Neuron (in vitro differentiated cells): Measurements from ENCODE around the gene SELP.

Source experiments
- H2AFZ ChIP-seq: one replicate; pipeline ENCODE4 v1.6.1; 2013; ENCODE audit warnings: low read depth, mild to moderate bottlenecking, inconsistent platforms, low read length, moderate library complexity
- H3K27me3 ChIP-seq: one replicate; pipeline ENCODE4 v1.6.1; 2013; ENCODE audit warnings: low read length; ENCODE audit not compliant: insufficient read depth
- H3K36me3 ChIP-seq: one replicate; pipeline ENCODE4 v1.6.1; 2013; ENCODE audit warnings: low read length; ENCODE audit not compliant: insufficient read depth
- H3K4me1 ChIP-seq: one replicate; pipeline ENCODE4 v1.6.1; 2013; ENCODE audit warnings: low read length; ENCODE audit not compliant: insufficient read depth
- H3K4me3 ChIP-seq: 2 replicates; pipeline ENCODE4 v1.5.1; 2013; ENCODE audit warnings: mild to moderate bottlenecking, low read length, moderate library complexity
- H3K9me3 ChIP-seq: one replicate; pipeline ENCODE4 v1.6.1; 2013; ENCODE audit warnings: low read length

Gene SELP

DNA sequence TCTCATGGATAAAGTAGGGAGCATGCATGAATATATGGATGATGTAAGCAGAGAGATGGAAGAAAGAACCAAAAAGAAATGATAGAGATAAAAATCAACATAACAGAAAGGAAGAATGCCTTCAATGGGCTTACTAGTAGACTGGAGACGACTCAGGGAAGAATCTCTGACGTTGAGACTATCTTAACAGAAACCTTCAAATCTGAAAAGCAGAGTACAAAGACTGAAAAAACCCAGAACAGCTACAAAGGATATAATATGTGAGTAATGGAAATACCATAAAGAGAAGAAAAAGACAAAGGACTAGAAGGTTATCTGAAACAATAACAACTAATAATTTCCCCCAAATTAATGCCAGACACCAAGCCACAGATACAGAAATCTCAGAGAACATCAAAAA is 18.3 kb upstream of the SELP start:
- no peak overlapping the region for H3K4me3 ChIP-seq
- H3K4me1 ChIP-seq: peaks cover 10% of the 10 kb centered on the region
- no peak overlapping the region for H2AFZ ChIP-seq
- no peaks in the 10 kb centered on the region for H3K9me3 ChIP-seq
- H3K27me3 ChIP-seq: no peaks in the 10 kb centered on the region
- H3K36me3 ChIP-seq: no peaks in the 10 kb centered on the region

DNA sequence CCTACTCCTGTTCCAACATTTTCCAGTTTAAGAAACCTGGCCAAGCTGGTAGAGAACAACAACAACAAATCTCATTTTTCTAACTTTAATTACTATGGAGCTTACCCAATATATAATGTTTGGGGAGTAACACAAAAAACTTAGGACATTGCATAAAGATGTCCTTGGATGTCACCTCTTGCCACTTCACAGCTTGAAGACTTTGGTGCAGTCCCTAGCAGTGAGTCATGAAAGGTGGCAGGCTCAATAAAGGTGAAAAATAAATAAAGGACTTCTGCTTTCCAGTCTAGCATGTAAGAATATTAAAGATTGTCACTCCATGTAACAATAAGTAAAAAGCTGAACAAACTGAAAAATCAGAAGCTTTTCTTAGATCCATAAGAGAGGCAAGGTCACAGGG is 17.6 kb upstream of the SELP start:
- no peaks in the 10 kb centered on the region for H3K9me3 ChIP-seq
- no peaks in the 10 kb centered on the region for H3K27me3 ChIP-seq
- H3K4me3 ChIP-seq: no peak overlapping the region
- H3K4me1 ChIP-seq: peaks cover 10% of the 10 kb centered on the region
- no peak overlapping the region for H2AFZ ChIP-seq
- no peaks in the 10 kb centered on the region for H3K36me3 ChIP-seq

DNA sequence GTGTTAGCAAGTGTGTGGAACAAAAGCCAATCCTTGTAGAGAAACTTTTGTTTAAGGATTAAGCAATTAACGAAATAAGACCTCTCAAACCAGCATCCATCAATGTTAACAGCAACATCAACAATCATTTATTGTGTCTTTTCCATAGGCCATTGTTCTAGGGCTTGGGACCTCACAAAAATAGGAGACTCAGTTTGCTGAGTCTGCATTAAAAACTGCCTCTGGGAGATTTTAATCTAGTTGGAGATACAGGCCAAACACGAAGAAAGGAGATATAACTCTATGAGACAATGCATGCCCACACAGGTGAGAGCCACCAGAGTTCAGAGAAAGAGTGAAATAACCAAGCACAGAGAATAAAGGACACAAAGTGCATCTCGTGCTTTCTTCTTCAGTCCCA is 14.4 kb upstream of the SELP start:
- H3K36me3 ChIP-seq: no peaks in the 10 kb centered on the region
- no peaks in the 10 kb centered on the region for H3K9me3 ChIP-seq
- H3K27me3 ChIP-seq: no peaks in the 10 kb centered on the region
- no peak overlapping the region for H3K4me3 ChIP-seq
- H2AFZ ChIP-seq: no peak overlapping the region
- no peaks in the 10 kb centered on the region for H3K4me1 ChIP-seq

DNA sequence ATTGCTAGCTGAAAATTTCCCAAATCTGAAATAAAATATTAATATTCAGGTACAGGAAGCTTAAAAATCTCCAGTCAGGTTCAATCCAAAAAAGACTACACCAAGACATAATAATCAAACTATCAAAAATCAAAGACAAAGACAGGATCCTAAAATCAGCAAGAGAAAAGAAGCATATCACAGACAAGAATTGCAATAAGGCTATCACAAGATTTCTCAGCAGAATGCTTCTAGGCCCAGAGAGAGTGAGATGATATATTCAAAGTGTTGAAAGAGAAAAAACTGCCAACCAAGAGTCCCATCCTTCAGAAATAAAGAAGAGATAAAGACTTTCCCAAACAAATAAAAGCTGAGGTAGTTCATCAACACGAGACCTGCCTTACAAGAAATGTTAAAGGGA is 5.0 kb upstream of the SELP start:
- H3K4me3 ChIP-seq: no peak overlapping the region

DNA sequence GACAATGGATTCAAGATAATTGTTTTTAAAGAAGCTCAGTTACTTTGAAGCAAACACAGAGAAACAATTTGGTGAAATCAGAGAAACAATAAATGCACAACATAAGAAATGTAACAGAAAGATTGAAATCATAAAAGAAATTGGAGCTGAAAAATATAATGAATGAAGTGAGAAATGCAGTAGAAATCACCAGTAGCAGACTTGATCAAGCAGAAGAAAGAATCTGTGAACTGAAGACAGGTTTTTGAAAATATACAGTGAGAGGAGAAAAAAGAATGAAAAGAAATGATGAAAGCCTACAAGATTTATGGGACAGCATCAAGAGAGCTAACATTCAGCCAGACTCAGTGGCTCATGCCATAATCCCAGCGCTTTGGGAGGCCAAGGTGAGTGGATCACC is 4.2 kb upstream of the SELP start:
- no peaks in the 10 kb centered on the region for H3K36me3 ChIP-seq
- no peaks in the 10 kb centered on the region for H3K27me3 ChIP-seq
- H3K4me3 ChIP-seq: no peak overlapping the region
- no peak overlapping the region for H2AFZ ChIP-seq
- H3K9me3 ChIP-seq: peaks cover 2% of the 10 kb centered on the region
- H3K4me1 ChIP-seq: no peaks in the 10 kb centered on the region

More for the DNA sequence above, 5.0 kb upstream of the SELP start:
- Histone ChIP-seq H2AFZ (no peak overlapping the region), H3K27me3 (no peaks in the 10 kb centered on the region), H3K9me3 (peaks cover 2% of the 10 kb centered on the region), H3K4me1 (no peaks in the 10 kb centered on the region), H3K36me3 (no peaks in the 10 kb centered on the region)

DNA sequence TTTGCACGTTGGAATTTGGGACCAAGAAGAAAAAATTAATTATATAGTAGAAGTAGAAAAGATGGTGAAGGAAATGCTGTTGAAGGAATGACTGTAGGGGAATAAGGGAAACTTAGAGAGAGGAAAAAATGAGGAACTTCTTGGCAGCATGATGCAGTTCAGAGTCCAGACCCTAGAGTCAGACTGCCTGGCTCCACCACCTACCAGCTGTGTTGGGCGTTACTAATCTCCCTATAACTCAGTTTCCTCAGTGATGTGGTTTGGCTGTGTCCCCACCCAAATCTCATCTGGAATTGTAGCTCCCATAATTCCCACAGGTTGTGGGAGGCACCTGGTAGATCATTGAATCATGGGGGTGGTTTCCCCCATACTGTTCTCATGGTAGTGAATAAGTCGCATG is 1.3 kb upstream of the SELP start:
- Histone ChIP-seq H3K9me3 (peaks cover 2% of the 10 kb centered on the region), H3K4me1 (no peaks in the 10 kb centered on the region), H3K36me3 (no peaks in the 10 kb centered on the region), H3K4me3 (no peak overlapping the region), H3K27me3 (no peaks in the 10 kb centered on the region), H2AFZ (no peak overlapping the region)

DNA sequence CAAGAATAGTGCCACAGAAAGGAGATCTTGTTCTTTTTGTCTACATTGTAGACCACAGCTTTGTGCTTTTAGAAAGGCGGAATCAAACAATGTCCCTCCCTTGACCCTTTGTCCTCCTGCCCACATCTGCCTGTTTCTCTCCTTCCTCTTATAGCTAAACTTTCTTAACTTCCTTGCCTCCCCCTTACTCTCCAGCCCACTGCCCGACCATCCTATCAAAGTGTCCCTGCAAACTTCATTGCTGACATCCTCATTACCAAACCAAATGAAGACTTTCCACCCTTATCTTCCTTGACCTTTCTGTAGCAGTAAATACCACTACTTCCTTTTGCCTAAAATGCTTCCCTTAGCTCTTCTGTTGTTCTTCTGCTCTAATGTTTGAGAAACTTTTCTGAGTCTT is 5.0 kb downstream of the SELP start:
- Histone ChIP-seq H3K4me1 (no peaks in the 10 kb centered on the region), H2AFZ (no peak overlapping the region), H3K4me3 (no peak overlapping the region), H3K9me3 (no peaks in the 10 kb centered on the region), H3K36me3 (no peaks in the 10 kb centered on the region), H3K27me3 (no peaks in the 10 kb centered on the region)

DNA sequence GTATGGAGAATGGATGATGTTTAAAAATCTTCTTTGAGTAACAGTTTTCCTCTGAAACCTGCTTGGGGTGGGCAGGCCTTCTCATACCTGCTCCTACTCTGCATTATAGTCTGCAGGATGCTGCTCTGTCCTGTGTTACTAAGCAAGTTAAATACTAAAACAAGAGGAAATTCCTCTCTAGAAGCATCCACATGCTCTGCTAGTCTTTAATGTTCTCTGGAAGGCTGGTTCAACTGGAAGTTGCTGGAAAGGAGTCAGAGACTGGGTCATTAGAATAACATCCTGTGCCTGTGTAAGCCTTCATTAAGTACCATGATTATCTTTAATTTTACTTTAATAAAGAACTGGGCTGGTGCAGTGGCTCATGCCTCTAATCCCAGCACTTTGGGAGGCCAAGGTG is 5.8 kb downstream of the SELP start:
- Histone ChIP-seq H3K4me1 (no peaks in the 10 kb centered on the region), H3K36me3 (no peaks in the 10 kb centered on the region), H2AFZ (no peak overlapping the region), H3K4me3 (no peak overlapping the region), H3K27me3 (no peaks in the 10 kb centered on the region), H3K9me3 (no peaks in the 10 kb centered on the region)

DNA sequence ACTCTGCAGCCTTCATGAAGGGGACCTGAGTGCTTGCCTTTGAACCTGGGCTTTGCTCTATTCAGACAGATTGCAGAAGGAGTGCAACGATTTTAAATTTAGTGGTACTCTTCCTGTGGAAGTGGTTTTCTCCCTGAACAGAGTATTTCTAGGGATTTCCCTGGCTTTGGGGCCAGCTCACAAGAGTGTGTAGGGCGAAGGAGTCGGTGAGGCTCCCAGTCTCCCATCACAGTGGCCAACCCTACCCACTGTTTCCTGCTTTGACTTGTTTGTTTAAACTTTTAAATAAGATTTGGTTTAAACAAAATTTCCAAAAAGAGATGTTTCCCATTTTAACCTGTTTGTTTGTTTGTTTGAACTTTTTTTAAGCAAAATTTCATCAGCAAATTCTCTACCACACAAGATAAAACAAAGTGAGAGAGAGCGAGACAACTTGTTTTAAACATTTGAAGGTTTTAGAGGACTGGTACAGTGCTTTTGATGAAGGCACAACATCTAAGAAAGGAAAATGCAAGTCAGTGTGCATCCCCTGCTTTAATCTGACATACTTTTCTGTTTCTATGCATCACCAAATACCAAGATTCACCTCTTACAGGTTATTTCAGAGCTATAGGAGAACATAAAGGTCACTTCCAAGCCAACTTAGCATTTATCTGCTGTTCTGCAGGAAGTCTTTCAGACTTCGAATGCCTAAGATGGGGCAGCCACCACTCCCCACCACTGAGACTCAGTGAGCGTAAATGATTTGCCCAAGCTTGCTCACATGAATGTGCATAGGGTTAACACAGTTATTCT is 6.6 kb downstream of the SELP start:
- no peaks in the 10 kb centered on the region for H3K27me3 ChIP-seq
- H3K9me3 ChIP-seq: no peaks in the 10 kb centered on the region
- no peaks in the 10 kb centered on the region for H3K36me3 ChIP-seq
- no peaks in the 10 kb centered on the region for H3K4me1 ChIP-seq
- no peak overlapping the region for H3K4me3 ChIP-seq
- H2AFZ ChIP-seq: no peak overlapping the region

DNA sequence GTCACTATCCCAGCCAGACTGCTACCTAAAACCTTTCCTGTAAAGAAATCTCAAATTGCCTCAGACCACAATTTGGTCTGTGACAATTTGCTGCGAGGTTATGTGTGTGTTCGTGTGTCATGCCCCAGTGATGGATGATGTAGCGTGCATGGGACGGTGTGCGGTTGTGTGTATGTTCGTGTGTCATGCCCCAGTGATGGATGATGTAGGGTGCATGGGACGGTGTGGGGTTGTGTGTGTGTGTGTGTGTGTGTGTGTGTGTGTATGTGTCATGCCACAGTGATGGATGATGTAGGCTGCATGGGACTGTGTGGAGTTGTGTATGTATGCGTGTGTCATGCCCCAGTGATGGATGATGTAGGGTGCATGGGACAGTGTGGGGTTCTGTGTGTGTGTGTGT is 9.4 kb downstream of the SELP start:
- H3K36me3 ChIP-seq: no peaks in the 10 kb centered on the region

DNA sequence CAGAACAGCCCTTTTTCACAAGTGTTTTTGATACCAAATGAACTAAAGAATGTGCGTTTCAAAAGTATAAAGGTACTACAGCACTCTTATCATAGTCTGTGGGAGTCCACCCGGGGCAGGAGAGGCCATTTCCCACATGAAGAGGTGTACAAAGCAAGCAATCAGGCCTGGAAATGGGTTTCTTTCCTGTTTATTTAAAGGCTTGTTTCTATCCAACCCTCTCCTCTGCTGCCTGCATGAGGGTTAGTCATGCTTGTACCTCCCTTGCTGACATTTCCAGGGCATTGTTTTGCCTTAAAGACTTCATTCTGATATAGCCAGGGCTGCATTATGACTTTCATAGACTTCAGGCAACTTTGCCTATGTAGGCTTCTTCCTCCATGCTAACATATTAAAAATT is 11.6 kb downstream of the SELP start:
- no peak overlapping the region for H2AFZ ChIP-seq
- no peaks in the 10 kb centered on the region for H3K27me3 ChIP-seq
- H3K9me3 ChIP-seq: no peaks in the 10 kb centered on the region
- no peaks in the 10 kb centered on the region for H3K4me1 ChIP-seq
- no peaks in the 10 kb centered on the region for H3K36me3 ChIP-seq
- no peak overlapping the region for H3K4me3 ChIP-seq

More for the DNA sequence above, 9.4 kb downstream of the SELP start:
- no peak overlapping the region for H3K4me3 ChIP-seq
- no peaks in the 10 kb centered on the region for H3K27me3 ChIP-seq
- no peaks in the 10 kb centered on the region for H3K4me1 ChIP-seq
- H3K9me3 ChIP-seq: no peaks in the 10 kb centered on the region
- no peak overlapping the region for H2AFZ ChIP-seq

DNA sequence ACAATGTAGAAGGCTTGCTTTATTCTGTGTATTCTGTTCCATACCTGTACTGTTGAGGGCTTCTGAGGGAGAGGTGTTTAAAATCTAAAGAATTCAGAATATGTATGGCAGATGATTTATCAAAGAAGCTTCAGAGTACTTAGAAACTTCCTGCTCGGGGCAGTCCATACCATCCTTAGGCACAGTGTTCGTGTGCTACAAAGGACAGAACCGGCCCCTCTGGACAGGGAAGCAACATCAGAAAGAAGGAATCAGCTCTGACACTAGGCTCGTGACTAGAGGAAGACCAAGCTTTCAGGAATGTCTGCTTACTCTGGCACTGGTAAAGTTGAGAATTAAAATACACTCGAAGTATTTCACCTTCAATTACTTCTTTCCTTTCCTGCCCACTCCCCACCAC is 14.1 kb downstream of the SELP start:
- Histone ChIP-seq H3K4me3 (no peak overlapping the region), H2AFZ (no peak overlapping the region), H3K9me3 (no peaks in the 10 kb centered on the region), H3K4me1 (no peaks in the 10 kb centered on the region), H3K36me3 (no peaks in the 10 kb centered on the region), H3K27me3 (no peaks in the 10 kb centered on the region)

DNA sequence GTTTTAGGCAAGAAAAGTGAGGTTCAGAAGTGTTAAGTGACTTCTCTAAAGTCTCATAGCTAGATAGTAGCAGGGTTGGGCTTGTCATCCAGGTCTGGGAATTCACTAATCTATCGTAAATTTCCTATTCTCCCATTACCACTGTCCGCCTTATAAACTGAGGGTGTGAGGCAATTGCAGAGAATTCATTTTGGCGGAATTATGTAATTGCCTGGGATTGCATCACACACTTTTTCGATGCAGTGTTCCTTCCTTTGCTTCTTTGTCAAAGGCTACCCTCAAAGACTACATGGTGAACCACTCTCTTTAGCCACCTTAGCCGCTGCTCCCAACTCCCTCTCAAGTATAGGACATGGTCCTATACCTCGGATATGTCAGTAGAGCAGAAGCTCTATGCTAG is 19.1 kb downstream of the SELP start:
- Histone ChIP-seq H3K4me3 (no peak overlapping the region), H2AFZ (no peak overlapping the region), H3K9me3 (no peaks in the 10 kb centered on the region), H3K36me3 (no peaks in the 10 kb centered on the region), H3K27me3 (no peaks in the 10 kb centered on the region), H3K4me1 (no peaks in the 10 kb centered on the region)

DNA sequence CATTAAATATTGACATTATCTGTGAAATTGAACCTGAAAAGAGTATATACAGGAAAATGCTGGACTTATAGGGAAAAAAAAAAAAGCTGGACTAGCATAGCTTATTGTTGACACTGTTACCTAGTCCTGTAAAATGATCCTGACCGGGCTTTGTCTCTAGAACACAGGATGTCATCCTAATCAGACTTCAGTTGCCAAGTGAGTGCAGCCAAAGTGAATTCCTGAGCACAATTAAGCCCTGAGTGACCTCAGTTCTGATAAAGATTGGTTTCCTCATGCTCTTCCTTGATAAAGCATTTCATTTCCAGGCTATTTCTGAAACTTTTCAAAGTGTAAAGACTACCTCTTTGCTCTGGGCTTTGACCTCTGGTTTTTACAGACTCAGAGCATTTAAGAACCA is 19.8 kb downstream of the SELP start:
- Histone ChIP-seq H2AFZ (no peak overlapping the region), H3K36me3 (no peaks in the 10 kb centered on the region), H3K4me1 (no peaks in the 10 kb centered on the region), H3K4me3 (no peak overlapping the region), H3K9me3 (no peaks in the 10 kb centered on the region), H3K27me3 (no peaks in the 10 kb centered on the region)
